GM12801 (cell line): Measurements from ENCODE around the gene ADAMTS17.

Experiments
- CTCF ChIP-seq: IDR thresholded peaks from one replicate; pipeline ENCODE4 v1.5.1; 2011; ENCODE audit warnings: control low read depth; ENCODE audit not compliant: insufficient read length; ENCODE audit errors: extremely low read depth

Gene ADAMTS17

GRCh38 chr15:100278596-100279380 is 63.0 kb downstream of the ADAMTS17 start:
- no peak for TF ChIP-seq CTCF

- TF ChIP-seq CTCF, result no peak
Measured at GRCh38 chr15:100277087-100277855, 64.5 kb downstream of the ADAMTS17 start.

GRCh38 chr15:100276506-100276905 is 65.3 kb downstream of the ADAMTS17 start:
- no peak for TF ChIP-seq CTCF

GRCh38 chr15:100275641-100276040 is 66.1 kb downstream of the ADAMTS17 start:
- no peak for TF ChIP-seq CTCF

- TF ChIP-seq CTCF, result no peak
Measured at GRCh38 chr15:100269831-100270230, 71.9 kb downstream of the ADAMTS17 start.

- no peak for TF ChIP-seq CTCF
Measured at GRCh38 chr15:100266166-100266565, 75.6 kb downstream of the ADAMTS17 start.

- no peak for TF ChIP-seq CTCF
Measured at GRCh38 chr15:100265641-100266035, 76.1 kb downstream of the ADAMTS17 start.
